Dendritic cell treated with granulocyte-macrophage colony-stimulating factor and Interleukin-4, amounts not matched to agents 40 ng/mL and 50 ng/mL, for 4 days (primary cell): ENCODE data around the gene PHF2.

Experiments used
- H3K27ac Mint-ChIP-seq: one replicate; pipeline ENCODE4 v1.8.0; 2022; ENCODE audit warnings: mild to moderate bottlenecking, mixed read lengths
- H3K27me3 Mint-ChIP-seq: one replicate; pipeline ENCODE4 v1.8.0; 2022; ENCODE audit warnings: mild to moderate bottlenecking, mixed read lengths
- H3K36me3 Mint-ChIP-seq: one replicate; pipeline ENCODE4 v1.8.0; 2022; ENCODE audit warnings: low read depth, mixed read lengths
- H3K4me1 Mint-ChIP-seq: one replicate; pipeline ENCODE4 v1.8.0; 2022; ENCODE audit warnings: low read depth, mixed read lengths
- H3K4me3 Mint-ChIP-seq: one replicate; pipeline ENCODE4 v1.8.0; 2022; ENCODE audit warnings: mild to moderate bottlenecking, moderate library complexity, mixed read lengths
- H3K9me3 Mint-ChIP-seq: one replicate; pipeline ENCODE4 v1.8.0; 2022; ENCODE audit warnings: mixed read lengths
- intact Hi-C: fragments of 100-400 bp; cut with micrococcal nuclease; formaldehyde crosslinking; loops from one replicate; pipeline ENCODE4 v1.15.0; 2022

Gene PHF2

GRCh38 chr9:93557366-93558137 lies 18.8 kb upstream of the PHF2 start:
- no peak overlapping the region for H3K27ac Mint-ChIP-seq
- H3K36me3 Mint-ChIP-seq = peaks cover 83% of the 10 kb centered on the region
- intact Hi-C loops = no loop called here
- H3K27me3 Mint-ChIP-seq = no peaks in the 10 kb centered on the region
- H3K9me3 Mint-ChIP-seq = no peaks in the 10 kb centered on the region
- no peak overlapping the region for H3K4me3 Mint-ChIP-seq
- H3K4me1 Mint-ChIP-seq = no peaks in the 10 kb centered on the region

- peaks cover 84% of the 10 kb centered on the region for H3K36me3 Mint-ChIP-seq
- no peak overlapping the region for H3K4me3 Mint-ChIP-seq
Measured at GRCh38 chr9:93558503-93558902, 17.9 kb upstream of the PHF2 start.

DNA sequence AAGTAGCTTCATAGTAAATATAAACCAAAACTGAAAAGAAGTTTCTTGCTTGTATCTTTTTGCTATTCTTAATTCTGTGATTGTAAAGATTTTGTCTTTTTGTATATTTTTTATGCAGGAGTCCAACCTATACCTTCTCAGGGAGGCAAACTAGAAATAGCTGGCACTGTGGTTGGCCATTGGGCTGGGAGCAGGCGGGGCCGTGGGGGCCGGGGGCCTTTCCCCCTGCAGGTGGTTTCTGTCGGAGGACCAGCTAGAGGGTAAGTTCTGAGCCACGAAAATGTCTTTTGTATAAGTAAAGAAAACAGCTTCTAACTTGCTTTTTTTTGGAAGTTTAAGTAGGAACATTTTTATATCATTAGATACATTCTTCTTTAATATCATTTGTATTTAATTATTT lies 15.4 kb upstream of the PHF2 start:
- peaks cover 88% of the 10 kb centered on the region for H3K36me3 Mint-ChIP-seq
- intact Hi-C loops = no loop called here

More at GRCh38 chr9:93558503-93558902, 17.9 kb upstream of the PHF2 start:
- Mint-ChIP-seq H3K9me3 (no peaks in the 10 kb centered on the region), H3K4me1 (no peaks in the 10 kb centered on the region), H3K27me3 (no peaks in the 10 kb centered on the region), H3K27ac (no peak overlapping the region)
- intact Hi-C loops = no loop called here

GRCh38 chr9:93562157-93562556 lies 14.2 kb upstream of the PHF2 start:
- H3K9me3 Mint-ChIP-seq = no peaks in the 10 kb centered on the region
- H3K4me1 Mint-ChIP-seq = peaks cover 14% of the 10 kb centered on the region
- H3K4me3 Mint-ChIP-seq = no peak overlapping the region
- no peaks in the 10 kb centered on the region for H3K27me3 Mint-ChIP-seq
- peaks cover 77% of the 10 kb centered on the region for H3K36me3 Mint-ChIP-seq
- intact Hi-C loops = no loop called here
- H3K27ac Mint-ChIP-seq = no peak overlapping the region

More for the DNA sequence above, 15.4 kb upstream of the PHF2 start:
- Mint-ChIP-seq H3K4me3 (no peak overlapping the region), H3K4me1 (peaks cover 6% of the 10 kb centered on the region), H3K27me3 (no peaks in the 10 kb centered on the region), H3K27ac (no peak overlapping the region), H3K9me3 (no peaks in the 10 kb centered on the region)

GRCh38 chr9:93565089-93565488 lies 11.3 kb upstream of the PHF2 start:
- peaks cover under 1% of the 10 kb centered on the region for H3K9me3 Mint-ChIP-seq
- H3K4me1 Mint-ChIP-seq = peaks cover 41% of the 10 kb centered on the region
- H3K27me3 Mint-ChIP-seq = no peaks in the 10 kb centered on the region
- intact Hi-C loops = loop anchor here (5.0 kb wide), 2 partner anchors 63 to 458 kb away; no protein-coding TSS in a partner anchor
- H3K4me3 Mint-ChIP-seq = no peak overlapping the region
- peaks cover 49% of the 10 kb centered on the region for H3K36me3 Mint-ChIP-seq
- H3K27ac Mint-ChIP-seq = no peak overlapping the region

DNA sequence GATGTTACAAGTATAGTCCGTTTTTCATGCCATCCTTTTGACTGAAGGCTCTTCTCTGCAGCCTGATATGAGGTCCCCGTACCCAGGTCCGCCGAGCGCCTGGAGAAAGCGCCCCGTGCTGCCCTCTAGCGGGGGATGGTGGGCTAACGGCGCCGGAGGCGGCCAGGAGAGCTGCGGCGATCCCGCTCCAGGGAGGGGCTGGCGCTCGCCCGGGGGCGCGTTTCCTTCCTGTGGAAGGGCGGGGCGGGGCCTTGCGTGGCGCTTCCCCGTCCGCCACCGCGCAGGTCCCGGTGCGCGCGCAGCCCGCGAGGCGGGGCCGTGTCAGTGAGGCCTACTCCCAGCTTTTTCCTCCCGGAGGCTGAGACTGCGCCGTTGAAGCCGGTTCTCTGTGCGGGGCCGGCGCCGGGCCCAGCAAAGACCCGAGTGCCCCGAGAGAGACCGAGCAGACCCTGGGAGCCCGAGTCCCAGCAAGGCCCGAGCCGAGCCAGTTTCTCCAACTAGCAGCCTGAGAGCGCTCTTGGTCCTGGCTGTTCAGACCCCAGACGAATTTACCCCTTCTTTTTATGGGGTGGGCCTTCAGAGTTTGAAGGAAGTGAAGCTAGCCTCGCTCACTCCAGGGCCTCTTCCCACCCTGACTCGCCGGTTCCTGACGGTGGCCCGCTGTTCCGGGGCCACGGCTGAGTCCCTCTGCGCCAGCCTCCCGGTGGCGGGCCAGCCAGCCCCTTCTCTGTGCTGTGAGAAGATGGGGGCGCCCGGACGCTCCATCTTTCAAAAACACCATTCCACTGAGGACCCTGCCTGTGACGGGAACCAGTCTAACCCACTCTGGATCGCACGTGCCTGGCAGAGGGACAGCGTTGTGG lies 9.7 kb upstream of the PHF2 start:
- H3K9me3 Mint-ChIP-seq = peaks cover 16% of the 10 kb centered on the region
- peaks cover 41% of the 10 kb centered on the region for H3K4me1 Mint-ChIP-seq
- intact Hi-C loops = loop anchor here (1.0 to 5.0 kb wide), 4 partner anchors 9 to 459 kb away; partner anchors contain the start of gene FAM120AOS
- H3K27ac Mint-ChIP-seq = peak overlapping the region; percentile 91
- peak overlapping the region; percentile 76 for H3K4me3 Mint-ChIP-seq
- peaks cover 52% of the 10 kb centered on the region for H3K36me3 Mint-ChIP-seq
- H3K27me3 Mint-ChIP-seq = no peaks in the 10 kb centered on the region

DNA sequence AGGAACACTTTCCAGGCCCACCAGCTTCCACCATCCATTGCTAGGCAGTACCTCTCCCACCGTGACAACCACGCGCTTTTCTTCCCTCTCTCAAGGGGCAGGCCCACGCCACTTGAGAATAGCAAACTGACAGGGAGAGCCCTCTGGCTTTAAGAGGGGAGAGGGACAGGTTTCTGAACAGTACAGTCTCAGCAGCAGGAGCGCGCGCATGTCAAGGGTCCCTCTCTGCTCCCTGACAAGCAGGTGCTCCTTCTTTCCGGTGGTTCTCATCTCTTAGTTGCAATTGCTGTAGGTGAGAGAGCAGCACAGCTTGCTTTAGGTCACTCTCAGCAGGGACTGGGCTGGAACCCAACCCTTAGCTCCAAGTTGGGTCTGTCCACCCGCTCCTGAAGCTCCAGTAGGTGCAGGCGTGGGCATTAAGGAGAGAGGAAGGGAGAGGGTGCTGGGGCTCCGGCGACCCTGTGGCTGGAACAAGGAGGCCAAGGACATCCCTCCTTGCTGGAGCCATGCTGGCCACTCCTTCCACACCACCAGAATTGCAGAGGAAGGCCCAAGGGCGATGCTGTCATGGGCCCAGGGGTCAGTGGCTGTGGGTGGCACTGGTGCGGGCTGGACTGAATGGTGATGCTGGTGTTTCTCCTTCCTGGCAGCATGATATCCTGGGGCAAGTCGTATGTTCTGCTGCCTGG lies 9.0 kb upstream of the PHF2 start:
- Mint-ChIP-seq H3K4me3 (peak overlapping the region; percentile 76), H3K36me3 (peaks cover 45% of the 10 kb centered on the region), H3K4me1 (peaks cover 44% of the 10 kb centered on the region), H3K27ac (peak overlapping the region; percentile 91), H3K9me3 (peaks cover 16% of the 10 kb centered on the region), H3K27me3 (no peaks in the 10 kb centered on the region)
- intact Hi-C loops = loop anchor here (1.0 to 5.0 kb wide), 4 partner anchors 8 to 460 kb away; partner anchors contain the start of gene FAM120AOS

DNA sequence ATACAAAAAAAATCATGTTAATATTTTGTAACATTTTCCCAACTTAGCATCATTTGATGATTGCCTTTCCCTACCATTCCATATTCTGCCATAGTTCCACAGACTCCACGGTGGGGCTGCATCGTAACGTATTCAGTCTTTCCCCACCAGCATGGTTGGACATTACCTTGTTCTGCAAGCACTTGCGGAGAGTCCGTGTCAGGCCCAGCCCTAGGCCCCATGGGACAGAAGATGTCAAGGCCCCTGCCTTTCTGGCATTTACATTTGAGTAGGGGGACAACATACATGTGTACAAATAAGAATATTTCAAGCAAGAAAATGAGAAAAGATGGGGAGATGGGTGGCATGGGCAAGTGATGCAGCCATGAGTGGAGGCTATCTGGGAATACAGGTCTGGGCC lies 8.2 kb upstream of the PHF2 start:
- peaks cover 16% of the 10 kb centered on the region for H3K9me3 Mint-ChIP-seq

DNA sequence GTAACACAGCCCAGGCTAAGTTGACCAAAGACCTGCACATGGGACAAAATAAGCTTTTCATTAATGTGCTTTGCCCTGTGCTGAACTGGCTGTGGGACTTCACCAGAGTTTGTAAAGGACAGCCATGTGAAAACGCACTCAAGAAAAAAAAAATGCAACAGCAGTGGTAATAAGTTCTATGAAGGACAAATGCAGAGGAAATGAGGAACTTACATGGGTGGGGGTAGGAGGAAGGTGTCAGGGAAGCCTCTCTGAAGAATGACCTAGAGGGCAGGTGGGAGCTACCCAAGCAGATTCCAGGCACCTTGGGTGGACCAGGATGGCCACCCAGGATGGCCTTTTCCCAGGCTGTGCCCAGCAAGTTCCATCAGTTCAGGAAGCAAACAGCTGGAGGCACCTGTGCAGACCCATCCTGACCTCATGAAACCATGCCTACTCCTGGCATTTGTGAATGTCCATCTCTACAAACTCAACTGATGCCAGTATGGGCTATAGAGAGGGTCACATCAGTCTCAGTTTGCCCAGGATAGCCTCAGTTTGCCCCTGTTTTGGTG lies 6.7 kb upstream of the PHF2 start:
- Mint-ChIP-seq H3K27me3 (no peaks in the 10 kb centered on the region), H3K27ac (peak overlapping the region; percentile 64), H3K4me1 (peaks cover 67% of the 10 kb centered on the region), H3K36me3 (peaks cover 22% of the 10 kb centered on the region), H3K9me3 (peaks cover 16% of the 10 kb centered on the region), H3K4me3 (no peak overlapping the region)
- intact Hi-C loops = loop anchor here (5.0 kb wide), 2 partner anchors 67 to 462 kb away; no protein-coding TSS in a partner anchor

More for the DNA sequence above, 8.2 kb upstream of the PHF2 start:
- Mint-ChIP-seq H3K36me3 (peaks cover 37% of the 10 kb centered on the region), H3K27me3 (no peaks in the 10 kb centered on the region), H3K4me1 (peaks cover 52% of the 10 kb centered on the region), H3K4me3 (no peak overlapping the region), H3K27ac (peak overlapping the region; percentile 91)
- intact Hi-C loops = loop anchor here (5.0 kb wide), 2 partner anchors 66 to 461 kb away; no protein-coding TSS in a partner anchor

- peaks cover 26% of the 10 kb centered on the region for H3K36me3 Mint-ChIP-seq
- H3K9me3 Mint-ChIP-seq = peaks cover 16% of the 10 kb centered on the region
- peaks cover 65% of the 10 kb centered on the region for H3K4me1 Mint-ChIP-seq
- peak overlapping the region; percentile 99 for H3K27ac Mint-ChIP-seq
- H3K4me3 Mint-ChIP-seq = no peak overlapping the region
- intact Hi-C loops = no loop called here
- no peaks in the 10 kb centered on the region for H3K27me3 Mint-ChIP-seq
Measured at GRCh38 chr9:93572221-93572620, 4.2 kb upstream of the PHF2 start.

DNA sequence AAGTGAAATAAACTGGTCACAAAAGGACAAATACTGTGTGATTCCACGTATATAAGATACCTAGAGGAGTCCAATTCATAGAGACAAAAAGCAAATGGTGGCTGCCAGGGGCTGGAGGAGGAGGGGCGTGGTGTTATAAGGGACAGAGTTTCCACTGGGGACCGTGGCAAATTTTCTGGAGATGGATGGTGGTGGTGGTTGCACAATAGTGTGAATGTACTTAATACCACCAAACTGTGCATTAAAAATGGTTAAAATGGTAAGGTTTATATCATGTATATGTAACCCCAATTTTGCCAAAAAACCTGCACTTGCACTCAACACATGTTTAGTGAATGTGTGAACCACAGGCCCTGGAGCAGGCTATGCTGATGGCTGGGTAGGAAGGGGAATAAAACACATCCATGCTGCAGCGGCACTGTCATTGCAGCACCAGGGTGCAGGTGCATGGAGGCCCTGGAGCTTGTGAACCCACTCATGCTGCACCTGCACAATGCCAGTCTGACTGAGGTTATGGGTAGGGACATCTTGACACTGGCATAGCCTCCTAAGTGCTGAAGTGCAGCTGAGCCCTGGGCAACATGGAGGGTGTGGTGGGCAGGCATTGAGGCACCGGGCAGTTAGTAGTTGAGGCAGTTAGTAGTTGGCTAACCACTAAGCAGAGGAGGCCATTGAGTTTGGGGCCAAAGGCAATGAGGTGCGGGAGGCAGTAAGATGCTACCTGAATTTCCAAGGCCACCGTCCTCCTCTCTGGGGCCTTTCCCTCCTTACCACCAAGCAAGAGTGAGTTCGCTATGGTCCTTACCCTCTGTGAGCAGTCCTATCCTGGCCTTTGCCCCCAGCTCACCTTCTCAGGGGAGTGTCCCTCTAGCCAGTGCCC lies 3.5 kb upstream of the PHF2 start:
- peaks cover 16% of the 10 kb centered on the region for H3K9me3 Mint-ChIP-seq
- H3K4me1 Mint-ChIP-seq = peaks cover 63% of the 10 kb centered on the region
- peaks cover 31% of the 10 kb centered on the region for H3K36me3 Mint-ChIP-seq
- H3K4me3 Mint-ChIP-seq = no peak overlapping the region
- intact Hi-C loops = no loop called here
- peak overlapping the region; percentile 99 for H3K27ac Mint-ChIP-seq
- H3K27me3 Mint-ChIP-seq = no peaks in the 10 kb centered on the region

- intact Hi-C loops = no loop called here
- Mint-ChIP-seq H3K36me3 (peaks cover 31% of the 10 kb centered on the region), H3K9me3 (peaks cover 16% of the 10 kb centered on the region), H3K4me3 (no peak overlapping the region), H3K27me3 (no peaks in the 10 kb centered on the region), H3K27ac (peak overlapping the region; percentile 99), H3K4me1 (peaks cover 63% of the 10 kb centered on the region)
Measured at GRCh38 chr9:93573516-93573828, 2.9 kb upstream of the PHF2 start.
